Measurements from ENCODE around the gene SLC22A12. TPM values are rescaled to one million over a fixed set of nuclear protein-coding genes. Genes with fewer than 3 reads are reported as not detected.

The SLC22A12 gene
- total RNA-seq, 1 donor from 2014 or later: 2.4 TPM

DNA sequence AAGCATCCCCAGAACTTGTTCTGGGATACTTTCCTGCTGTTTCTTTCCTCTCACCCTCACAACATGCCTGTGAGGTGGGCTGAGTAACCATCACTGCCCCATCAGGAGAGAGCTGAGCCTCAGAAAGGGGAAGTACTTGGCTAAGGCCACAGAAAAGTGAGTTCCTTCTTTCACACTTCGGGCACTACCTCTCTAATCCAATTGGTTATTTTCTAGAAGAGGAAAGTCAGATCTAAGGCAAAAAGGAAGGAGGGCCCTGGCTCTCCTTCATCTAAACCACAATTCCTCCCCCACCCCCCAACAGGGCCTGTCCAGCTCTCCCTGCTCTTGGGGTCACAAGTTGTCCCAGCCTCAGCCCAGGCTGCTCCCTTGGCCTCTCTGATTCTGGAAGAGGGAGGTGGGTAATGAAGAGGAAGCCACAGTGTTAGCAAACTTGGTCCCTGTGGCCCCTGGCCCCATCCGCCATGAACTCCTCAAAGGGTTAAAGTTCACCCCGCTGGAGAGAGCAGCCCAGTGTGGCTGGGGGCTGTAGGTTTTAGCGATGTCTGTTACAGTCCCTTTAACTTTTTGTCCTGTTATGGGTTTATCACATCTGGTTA lies 34.0 kb downstream of the SLC22A12 start:
- DNase-seq (ENCODE audit: low spot score): no peak

DNA sequence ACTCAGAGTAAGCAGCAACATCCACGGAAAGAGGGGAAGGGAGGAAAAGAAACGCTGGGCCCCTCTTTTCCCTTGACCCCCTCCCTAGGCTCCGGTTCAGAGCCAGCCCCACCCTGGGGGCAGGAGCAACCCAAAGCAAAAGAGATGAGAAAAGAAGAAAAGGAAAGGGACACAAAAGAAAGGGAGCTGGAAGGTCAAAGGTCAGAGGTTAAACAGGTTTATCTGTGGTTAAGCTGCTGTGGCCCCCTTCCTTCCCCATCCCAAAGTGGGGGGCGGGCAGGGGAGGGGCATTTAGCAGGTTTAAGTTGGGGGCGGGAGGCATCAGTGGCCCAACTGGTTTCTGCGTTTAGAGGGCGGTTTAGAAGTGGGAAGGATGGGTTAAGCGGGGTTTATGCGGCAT lies 35.6 kb downstream of the SLC22A12 start:
- DNase-seq (ENCODE audit: low spot score): no peak

DNA sequence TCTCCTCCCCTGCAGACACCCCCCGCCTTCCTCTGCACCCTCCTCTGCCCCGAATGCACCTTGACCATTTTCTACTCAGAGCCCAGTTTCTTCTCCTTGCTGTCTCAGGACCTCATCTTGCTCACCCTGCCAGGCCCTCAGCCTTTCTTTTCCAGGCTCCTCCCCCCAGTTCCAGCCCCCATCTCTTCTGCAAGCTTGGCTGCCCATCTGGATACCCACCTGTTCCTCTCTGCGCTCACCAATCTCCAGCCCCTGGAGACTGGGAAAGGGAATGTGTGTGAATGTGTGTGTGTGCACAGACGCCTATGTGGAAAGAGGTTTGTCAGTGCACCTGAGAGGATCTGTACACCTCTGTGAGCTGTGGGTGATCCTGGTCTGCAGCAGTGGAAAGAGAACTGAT lies 36.4 kb downstream of the SLC22A12 start:
- no peak for DNase-seq (ENCODE audit: low spot score)

DNA sequence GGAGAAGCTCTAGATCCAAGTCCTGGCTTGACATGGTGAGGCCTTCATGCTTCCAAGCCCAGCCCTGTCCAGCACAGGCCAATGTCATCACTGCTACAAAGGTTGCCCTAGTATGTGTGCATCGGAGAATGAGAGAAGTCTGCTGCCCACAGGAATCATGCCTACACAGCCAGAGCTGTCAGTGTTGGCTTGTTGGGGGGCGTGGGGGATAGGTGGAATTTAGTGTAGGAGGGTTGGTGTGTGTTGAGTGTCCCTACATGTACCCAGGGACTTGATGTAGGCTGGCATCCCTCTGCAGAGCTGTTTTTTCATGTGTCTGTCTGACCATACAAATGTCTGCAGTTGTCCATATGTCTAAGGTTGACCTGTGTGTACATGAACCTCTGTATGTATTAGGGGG lies 37.6 kb downstream of the SLC22A12 start:
- DNase-seq (ENCODE audit: low spot score): no peak

DNA sequence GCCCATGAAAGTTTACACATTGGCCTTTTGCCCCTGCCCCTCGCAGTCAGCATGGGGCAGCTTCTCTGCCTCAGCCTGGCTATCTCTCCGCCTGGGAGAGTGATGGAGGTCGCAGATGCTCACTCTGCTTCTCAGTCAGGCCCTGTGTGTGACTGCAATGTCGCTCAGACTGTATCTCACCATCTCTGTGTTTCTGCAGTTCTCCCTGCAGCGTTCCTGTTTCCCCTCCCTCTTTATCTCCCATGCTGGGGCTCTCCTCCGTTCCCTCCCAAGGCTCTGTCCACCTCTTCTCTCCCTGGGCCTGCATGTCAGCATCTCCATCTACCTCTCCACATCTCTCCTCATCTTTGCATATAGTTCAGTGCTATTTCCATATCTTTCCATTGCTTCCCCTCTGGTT lies 38.1 kb downstream of the SLC22A12 start:
- DNase-seq (ENCODE audit: low spot score): no peak

DNA sequence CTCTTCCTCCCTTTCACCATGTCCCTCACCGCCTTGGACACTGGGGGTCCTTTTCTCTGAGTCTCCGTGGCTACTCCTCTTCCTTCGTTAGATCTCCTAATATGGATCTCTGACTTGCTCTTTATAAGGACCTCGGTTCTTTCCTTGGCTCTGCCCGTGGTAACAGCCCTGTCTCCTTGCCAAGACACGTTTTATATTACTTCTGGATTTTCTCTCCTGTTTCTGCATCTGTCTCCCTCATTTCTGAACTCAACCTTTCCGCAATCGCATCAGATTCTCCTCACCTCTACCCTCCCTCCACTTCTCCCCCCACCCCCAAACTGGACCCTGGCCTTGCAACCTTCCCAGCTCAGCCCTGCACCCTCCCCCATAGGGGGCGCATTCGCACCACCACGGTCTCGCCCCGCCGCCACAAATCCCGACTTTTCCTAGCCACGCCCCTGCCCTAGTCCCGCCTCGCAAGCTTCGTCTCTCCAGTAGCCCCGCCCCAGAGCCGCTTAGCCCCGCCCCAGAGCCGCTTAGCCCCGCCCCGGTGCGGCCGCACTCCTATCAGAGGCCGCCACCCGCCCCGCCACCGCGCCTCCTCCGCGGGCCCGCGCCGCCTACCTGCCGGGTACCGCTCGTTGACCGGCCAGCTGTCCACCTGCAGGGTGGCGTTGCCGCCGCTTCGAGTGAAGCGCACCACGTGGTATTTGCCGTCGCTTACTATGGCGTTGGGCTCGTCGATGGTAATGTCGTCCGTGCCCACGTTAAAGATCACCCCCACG lies 39.0 kb downstream of the SLC22A12 start:
- no peak for DNase-seq (ENCODE audit: low spot score)

DNA sequence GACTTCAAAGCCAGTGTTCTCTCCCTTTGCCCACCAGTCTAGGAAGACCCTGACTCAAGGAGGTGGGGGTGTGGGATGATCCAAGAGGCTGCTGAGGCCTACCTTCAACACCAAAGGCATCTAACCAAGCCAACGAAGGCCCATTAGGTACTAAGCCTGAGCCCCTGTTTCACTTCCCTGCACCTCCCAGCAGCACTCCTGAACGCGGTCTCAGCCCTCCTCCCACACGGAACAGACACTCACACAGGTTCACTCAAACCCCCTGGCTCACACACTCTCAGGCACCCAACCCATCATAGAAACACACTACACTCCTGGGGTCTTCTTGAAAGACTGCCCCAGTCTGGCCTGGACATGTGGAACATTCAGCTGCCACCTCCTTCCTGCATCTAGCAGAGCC lies 40.7 kb downstream of the SLC22A12 start:
- DNase-seq (ENCODE audit: low spot score): no peak

DNA sequence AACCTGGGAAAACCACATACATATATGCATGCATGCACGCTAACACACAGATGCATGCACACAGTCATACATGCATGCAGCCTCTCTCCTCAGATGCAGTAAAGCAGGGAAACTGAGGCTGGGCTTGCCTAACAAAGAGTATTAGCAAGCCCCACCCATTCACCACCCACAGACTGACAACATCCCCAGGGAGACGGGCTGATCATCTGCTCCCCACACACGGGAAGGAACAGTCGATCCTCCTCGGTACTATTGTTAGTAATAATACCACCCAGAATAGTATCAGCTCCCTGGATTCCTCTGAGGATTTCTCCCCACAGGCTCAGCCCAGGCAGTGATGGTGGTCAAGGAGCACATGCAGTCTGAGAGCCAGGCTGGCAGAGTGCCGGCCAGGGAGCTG lies 41.2 kb downstream of the SLC22A12 start:
- no peak for DNase-seq (ENCODE audit: low spot score)

DNA sequence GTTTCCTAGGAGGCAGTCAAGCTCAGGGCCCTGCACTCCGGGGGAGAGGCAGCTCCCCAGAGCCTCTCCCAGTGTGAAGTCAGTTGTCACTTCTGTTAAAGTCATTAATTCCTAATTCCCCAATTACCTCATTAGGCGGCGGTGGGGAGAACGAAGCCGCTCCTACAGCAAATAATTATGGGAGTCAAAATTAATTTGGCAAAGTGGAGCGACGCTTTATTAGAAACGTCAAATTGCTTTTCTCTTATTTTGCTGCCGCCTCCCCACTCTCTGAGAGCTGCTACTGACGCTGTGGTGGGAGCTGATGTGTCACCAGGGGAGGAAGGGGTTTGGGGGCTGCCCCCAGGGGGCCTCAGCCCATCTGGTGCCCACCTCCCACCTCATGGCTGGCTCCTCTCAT lies 41.6 kb downstream of the SLC22A12 start:
- DNase-seq (ENCODE audit: low spot score): no peak

DNA sequence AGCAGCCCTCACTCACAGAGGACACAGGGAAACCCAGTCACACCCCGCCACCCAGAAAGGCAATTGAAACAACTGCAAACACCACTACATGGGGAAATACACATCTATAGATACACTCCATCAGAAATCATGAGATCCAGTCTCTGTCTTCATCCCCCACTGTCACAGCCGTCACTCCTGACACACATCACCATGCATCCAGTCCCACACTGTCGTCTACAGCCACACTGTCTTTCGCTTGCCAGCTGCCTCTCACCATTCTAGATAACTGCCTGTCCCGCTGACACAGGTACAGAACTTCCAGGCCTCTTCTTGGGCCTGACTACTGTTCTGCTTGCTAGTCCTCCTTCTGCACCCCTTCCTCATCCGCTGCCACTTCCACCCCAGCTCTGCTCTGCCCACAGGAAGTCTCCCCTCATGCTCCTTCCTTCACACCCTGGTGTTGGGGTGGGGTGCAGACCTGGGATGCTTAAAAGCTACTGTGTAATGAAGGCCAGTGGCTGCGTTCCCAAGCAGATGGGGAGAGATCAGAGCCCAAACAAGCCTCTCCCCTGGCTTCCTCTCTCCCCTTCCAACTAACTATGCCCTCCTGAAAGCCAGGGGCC lies 42.6 kb downstream of the SLC22A12 start:
- no peak for DNase-seq (ENCODE audit: low spot score)

DNA sequence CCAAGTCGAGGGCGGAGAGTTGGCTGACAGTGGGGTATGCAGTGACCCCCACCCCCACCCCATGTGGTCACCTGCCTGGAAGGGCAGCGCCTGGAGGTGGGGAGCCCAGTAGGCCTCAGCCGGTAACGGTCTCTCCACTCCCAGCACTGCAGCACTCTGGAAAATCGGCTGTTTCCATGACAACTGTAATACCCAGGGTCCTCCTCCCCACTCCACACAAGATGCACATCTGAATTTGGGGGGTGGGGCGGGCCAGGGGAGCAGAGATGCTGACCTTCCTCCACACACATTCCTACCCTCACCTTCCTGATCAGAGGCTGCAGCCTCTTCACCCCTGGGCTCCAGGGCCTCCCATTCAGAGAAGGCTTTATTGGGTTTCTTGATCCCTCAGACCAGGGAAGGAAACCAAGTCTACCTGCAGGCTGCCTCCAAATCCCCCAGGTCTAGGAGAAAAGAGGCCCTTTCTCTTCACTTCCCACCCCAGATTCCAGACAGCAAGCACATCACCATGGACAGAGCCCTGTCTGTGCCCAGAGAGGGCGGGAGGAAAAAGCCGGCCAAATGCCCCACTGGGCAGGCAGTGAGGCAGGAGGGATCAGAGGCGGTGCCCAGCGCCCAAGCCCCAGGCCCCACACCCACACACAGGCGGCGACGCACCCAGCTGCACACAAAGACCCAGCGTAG lies 46.5 kb downstream of the SLC22A12 start:
- no peak for DNase-seq (ENCODE audit: low spot score)

DNA sequence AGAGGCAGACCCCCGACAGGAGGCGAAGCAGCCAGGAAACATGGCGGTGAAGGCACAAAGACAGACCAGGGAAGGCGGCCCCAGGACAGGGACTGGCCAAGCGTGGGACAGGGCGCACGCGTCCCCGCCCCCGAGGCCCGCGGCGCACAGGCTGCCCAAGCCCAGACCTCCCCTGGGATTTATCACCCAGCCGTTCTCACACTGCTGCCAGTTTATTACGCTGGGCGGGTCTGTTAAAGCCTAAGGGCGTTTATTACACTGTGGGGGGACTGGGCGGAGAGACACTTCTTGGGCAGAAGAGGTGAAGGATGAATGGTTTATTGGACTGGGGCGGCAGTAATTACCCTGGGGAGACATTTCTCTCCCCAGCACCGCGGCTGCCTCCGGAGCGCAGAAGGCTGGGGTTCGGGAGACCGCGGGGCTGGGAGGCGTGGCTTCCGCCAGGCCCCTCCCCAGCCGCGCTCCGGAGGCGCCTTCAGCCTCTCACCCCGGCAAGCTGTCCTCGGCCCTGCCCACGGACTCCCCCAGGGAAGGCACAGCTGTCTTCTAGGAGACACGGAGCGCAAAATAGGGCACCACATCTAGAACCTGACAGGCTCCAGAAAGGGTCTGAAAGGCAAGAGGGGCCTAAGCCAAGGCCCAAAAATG lies 47.1 kb downstream of the SLC22A12 start:
- DNase-seq (ENCODE audit: low spot score): peak; percentile 49

DNA sequence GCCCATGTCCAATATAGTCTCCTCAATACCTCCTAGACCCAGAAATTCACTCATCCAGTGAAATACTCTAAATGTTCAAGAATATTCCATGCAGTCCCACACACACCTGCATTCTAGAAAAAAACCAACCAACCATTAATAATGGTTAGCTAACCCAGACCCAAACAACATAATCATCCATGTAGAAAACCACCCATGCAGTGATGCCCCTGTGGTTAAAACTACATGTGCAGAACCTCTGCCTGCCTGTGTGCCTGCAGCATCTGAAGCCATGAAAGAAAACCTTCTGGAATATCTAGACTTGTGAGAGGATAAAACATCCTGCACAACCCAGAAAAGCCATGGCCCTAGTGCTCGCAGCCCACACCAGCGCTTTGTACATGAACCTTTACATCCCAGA lies 47.8 kb downstream of the SLC22A12 start:
- DNase-seq (ENCODE audit: low spot score): no peak

DNA sequence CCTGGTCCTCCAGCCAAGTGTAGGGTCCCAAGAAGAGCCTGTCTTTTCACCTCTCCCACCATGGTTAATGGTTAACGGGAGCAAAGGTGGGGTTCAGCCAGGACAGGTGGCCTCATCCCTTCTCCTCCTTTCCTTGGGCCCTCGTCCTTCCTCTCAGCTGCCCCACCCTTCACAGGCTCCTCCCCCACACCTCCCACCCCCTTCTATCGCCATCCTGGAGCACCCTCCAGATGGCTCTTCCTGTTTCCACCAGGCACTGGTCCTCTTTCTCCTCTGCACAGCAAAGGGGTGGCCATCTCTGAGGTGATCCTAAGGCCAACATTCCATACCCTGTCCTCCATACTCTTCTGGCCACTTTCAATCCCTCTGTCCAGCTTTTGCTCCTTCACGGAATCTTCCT lies 48.9 kb downstream of the SLC22A12 start:
- DNase-seq (ENCODE audit: low spot score): no peak

DNA sequence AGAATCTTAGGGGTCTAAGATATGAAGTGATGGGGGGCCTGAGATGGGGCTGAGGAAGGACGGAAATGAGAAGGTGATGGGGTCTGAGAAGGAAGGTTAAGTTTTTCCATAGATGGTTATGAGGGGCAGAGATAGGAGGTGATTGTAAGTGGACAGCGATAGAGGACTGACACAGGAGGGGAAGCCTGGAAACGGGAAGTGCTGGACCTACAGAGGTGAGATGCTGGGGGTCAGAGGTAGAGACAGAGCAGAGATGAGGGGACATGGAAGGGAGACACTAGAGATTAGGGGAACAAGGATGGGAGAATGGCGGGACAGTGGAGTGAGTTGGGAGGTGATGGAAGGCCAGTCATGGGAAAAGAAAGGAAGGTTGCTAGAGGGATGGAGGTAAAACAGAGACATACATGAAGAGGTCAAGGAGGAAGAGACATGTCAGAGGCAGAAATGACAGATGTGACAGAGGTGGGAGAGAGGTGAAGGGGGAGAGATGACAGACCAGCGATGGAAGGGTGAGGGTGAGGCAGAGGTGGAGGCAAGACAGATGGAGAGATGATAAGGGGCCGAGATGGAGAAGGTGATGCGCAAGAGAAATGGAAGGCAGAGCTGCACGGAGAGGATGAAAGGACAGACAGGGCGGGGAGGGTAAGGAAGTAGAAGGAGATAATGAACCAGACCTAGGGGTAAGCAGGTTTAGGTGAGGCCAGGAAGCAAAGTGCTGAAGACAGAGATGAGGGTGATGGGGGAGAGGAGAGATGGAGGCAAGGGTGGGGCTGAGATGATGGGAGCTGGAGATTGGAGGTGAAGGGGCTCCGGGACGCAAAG lies 50.8 kb downstream of the SLC22A12 start:
- no peak for DNase-seq (ENCODE audit: low spot score)

DNA sequence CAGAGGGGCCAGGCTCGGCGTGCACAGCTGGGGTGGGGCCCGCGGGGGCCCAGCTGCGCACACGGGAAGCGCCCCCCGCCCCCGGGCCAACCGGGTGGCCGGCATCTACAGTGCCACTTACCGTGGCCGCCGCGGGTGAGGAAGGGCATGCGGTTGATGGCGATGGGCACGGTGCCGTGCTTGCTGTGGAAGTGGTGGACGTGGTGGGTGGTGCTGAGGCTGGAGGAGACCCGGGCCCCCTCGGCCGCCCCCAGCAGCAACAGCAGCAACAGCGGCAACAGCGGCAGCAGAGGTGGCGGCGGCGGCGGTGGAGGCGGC lies 51.4 kb downstream of the SLC22A12 start:
- no peak for DNase-seq (ENCODE audit: low spot score)

DNA sequence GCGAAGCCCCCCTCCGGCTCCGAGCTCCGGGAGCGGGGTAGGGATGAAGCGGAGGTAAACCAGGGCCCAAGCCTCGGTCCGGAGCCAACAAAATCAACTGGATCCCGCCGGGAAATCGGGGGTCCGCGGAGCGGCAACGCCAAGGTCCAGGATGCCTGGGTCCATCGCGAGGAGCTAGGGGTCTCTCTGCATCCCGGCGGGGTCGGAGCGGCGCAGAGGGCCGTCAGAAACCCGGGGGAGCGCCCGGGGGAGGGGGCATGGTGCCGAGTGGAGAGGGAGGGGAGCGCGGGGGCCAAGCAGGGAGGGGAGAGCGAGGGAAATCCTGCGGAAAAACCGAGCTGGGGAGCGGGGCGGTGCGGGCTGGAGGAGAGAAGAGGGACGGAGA lies 51.8 kb downstream of the SLC22A12 start:
- DNase-seq (ENCODE audit: low spot score): no peak

DNA sequence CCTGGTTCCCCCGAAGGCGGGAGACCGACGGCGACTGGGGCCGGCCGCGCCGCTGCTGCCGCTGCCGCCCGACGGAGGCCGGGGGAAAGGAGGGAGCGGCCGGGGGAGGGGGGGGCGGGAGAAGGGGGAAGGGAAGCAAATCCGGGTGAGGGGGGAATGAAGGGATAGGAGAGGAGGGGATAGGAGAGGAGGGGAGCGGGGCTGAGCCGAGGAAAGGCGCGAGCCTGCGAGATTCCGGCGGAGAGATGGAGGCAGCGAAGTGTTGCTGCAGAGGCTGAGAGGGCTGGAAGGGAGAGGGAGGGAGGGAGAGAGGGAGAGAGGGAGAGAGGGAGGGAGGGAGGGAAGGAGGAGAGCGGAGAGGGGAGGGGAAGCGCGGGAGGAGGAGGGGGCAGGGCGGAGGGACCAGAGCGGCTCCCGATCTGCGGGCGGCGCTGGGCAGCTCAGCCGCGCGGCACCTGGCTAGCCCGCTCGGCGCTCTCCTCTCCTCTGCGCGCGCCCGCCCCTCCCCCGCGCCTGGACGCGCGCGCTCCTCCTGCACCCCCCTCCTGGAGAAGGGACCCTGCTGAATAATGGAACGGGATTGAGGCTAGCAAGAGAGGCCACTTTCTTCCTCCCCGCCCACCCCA lies 52.3 kb downstream of the SLC22A12 start:
- DNase-seq (ENCODE audit: low spot score): peak; percentile 69

DNA sequence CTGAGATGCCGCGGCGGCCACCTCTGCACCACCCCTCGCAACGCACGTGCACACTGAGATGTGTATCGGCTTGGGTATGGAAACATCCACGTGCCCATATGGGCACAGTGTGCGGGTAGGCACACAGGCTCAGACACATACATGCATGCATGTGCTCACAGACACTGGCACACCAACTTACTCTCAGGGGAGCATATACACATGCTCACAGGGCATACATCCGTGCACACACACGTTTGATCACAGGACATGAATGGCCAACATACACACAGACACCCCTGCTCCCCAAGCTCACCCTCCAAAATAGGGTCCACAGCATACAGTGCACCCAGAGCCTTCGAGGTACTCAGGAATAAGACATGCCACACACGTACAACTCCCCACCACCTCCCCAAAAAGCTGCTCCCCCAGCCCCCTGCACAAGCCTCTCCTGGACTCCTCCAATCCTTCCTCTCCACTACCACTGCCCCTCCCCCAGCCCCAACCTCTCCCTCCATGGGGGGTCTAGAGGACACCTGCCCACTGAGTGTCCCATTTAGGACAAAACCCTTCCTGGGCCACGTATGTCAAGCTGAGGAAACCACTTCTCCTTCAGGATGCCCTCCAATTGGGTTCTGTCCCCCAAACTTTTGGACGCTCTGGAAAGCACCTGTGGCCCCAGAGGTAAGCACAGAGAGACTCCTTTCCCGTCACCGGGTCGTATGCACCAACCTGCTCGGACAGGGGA lies 53.1 kb downstream of the SLC22A12 start:
- no peak for DNase-seq (ENCODE audit: low spot score)

DNA sequence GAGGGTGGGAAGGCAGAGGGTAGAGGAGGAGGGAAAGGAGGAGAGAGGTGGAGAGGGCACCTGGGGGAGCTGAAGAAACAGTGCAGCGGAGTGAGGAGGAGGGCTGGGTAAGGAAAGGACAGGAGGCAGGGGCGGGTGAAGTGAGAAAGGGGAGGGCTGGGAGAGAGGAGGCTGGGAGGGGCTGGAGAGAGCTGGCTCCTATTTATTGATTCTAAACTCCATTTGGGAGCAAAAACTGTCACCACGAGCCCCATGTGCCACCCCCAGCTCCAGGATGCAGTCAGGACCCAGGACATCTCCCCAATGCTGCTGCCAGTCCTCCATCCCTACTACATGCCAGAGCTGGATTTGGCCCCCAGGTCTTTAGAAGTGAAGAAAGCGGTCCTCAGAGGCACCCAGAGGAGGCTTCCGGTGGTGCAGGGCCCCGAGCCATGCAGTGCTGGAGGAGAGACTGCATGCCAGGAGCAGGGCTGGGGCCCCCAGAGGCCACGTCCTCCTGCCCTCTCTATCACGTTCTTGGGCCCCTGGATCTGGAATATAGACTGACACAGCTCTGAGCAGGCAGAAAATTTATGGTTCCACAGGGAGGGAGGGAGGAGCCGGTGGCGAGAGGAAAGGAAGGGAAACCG lies 53.7 kb downstream of the SLC22A12 start:
- peak; percentile 40 for DNase-seq (ENCODE audit: low spot score)
